Glutamatergic neuron (in vitro differentiated cells): Measurements from ENCODE around the gene DCAF16. TPM values are rescaled to one million over a fixed set of nuclear protein-coding genes. Genes with fewer than 3 reads are reported as not detected.

Experiments
- DNase-seq: peaks from one replicate; pipeline ENCODE4 v3.0.0; 2022
- H3K27ac Mint-ChIP-seq: one replicate; pipeline ENCODE4 v1.8.0; 2020; ENCODE audit warnings: mild to moderate bottlenecking, mixed read lengths, inconsistent platforms; ENCODE audit not compliant: unreplicated experiment
- H3K27me3 Mint-ChIP-seq: one replicate; pipeline ENCODE4 v1.8.0; 2020; ENCODE audit warnings: mild to moderate bottlenecking, moderate library complexity, mixed read lengths, inconsistent platforms; ENCODE audit not compliant: unreplicated experiment
- H3K36me3 Mint-ChIP-seq: one replicate; pipeline ENCODE4 v1.8.0; 2020; ENCODE audit warnings: mild to moderate bottlenecking, mixed read lengths, inconsistent platforms; ENCODE audit not compliant: unreplicated experiment
- H3K4me1 Mint-ChIP-seq: one replicate; pipeline ENCODE4 v1.8.0; 2020; ENCODE audit warnings: mild to moderate bottlenecking, low read depth, mixed read lengths, inconsistent platforms; ENCODE audit not compliant: unreplicated experiment
- H3K4me3 Mint-ChIP-seq: one replicate; pipeline ENCODE4 v1.8.0; 2020; ENCODE audit warnings: mild to moderate bottlenecking, mixed read lengths, inconsistent platforms; ENCODE audit not compliant: unreplicated experiment
- H3K9me3 Mint-ChIP-seq: one replicate; pipeline ENCODE4 v1.8.0; 2020; ENCODE audit warnings: mild to moderate bottlenecking, moderate library complexity, mixed read lengths, inconsistent platforms; ENCODE audit not compliant: unreplicated experiment
- CTCF ChIP-seq: fragments of 200-600 bp; sonication (generic); IDR thresholded peaks from one replicate; pipeline ENCODE4 v1.5.0; 2021; ENCODE audit not compliant: partially characterized antibody, unreplicated experiment
- total RNA-seq: library from RNA; stranded (reverse); fragmentation: NEBNext Ultra II Directional; extraction: Animal tissue kit (Norgen Biotek cat#: 25700); gene quantifications from one replicate; pipeline ENCODE4 v1.2.1, GENCODE V29; 2021; ENCODE audit not compliant: unreplicated experiment

The DCAF16 gene
- total RNA-seq, 1 donor from 2014 or later, result 39.5 TPM

GRCh38 chr4:17766826-17767458, 43.6 kb downstream of the DCAF16 start:
- no peaks in the 10 kb centered on the region for H3K4me1 Mint-ChIP-seq
- no peaks in the 10 kb centered on the region for H3K27me3 Mint-ChIP-seq
- H3K4me3 Mint-ChIP-seq, result no peak overlapping the region
- no peak for DNase-seq
- peaks cover 4% of the 10 kb centered on the region for H3K9me3 Mint-ChIP-seq
- H3K36me3 Mint-ChIP-seq, result no peaks in the 10 kb centered on the region
- TF ChIP-seq CTCF, result no peak
- no peak overlapping the region for H3K27ac Mint-ChIP-seq

- H3K27ac Mint-ChIP-seq, result no peak overlapping the region
- H3K27me3 Mint-ChIP-seq, result no peaks in the 10 kb centered on the region
- H3K36me3 Mint-ChIP-seq, result no peaks in the 10 kb centered on the region
- no peaks in the 10 kb centered on the region for H3K4me1 Mint-ChIP-seq
- no peak for DNase-seq
- peaks cover 4% of the 10 kb centered on the region for H3K9me3 Mint-ChIP-seq
- H3K4me3 Mint-ChIP-seq, result no peak overlapping the region
- no peak for TF ChIP-seq CTCF
These were observed 44.9 kb downstream of the DCAF16 start for GRCh38 chr4:17765514-17766286.

- no peaks in the 10 kb centered on the region for H3K36me3 Mint-ChIP-seq
- peaks cover 6% of the 10 kb centered on the region for H3K4me1 Mint-ChIP-seq
- H3K4me3 Mint-ChIP-seq, result peak overlapping the region; percentile 7
- TF ChIP-seq CTCF, result no peak
- peak overlapping the region; percentile 14 for H3K27ac Mint-ChIP-seq
- DNase-seq, result no peak
- H3K27me3 Mint-ChIP-seq, result no peaks in the 10 kb centered on the region
- peaks cover 6% of the 10 kb centered on the region for H3K9me3 Mint-ChIP-seq
These were observed 46.6 kb downstream of the DCAF16 start for GRCh38 chr4:17763931-17764330.

- Mint-ChIP-seq H3K4me3 (peak overlapping the region; percentile 7), H3K4me1 (peaks cover 10% of the 10 kb centered on the region), H3K27ac (no peak overlapping the region), H3K36me3 (no peaks in the 10 kb centered on the region), H3K27me3 (peaks cover 2% of the 10 kb centered on the region), H3K9me3 (peaks cover 6% of the 10 kb centered on the region)
- no peak for TF ChIP-seq CTCF
- DNase-seq, result no peak
These were observed 47.1 kb downstream of the DCAF16 start for GRCh38 chr4:17763416-17763815.

- no peak overlapping the region for H3K27ac Mint-ChIP-seq
- H3K4me3 Mint-ChIP-seq, result no peak overlapping the region
- no peak for TF ChIP-seq CTCF
- no peaks in the 10 kb centered on the region for H3K36me3 Mint-ChIP-seq
- peaks cover 13% of the 10 kb centered on the region for H3K4me1 Mint-ChIP-seq
- DNase-seq, result no peak
- H3K27me3 Mint-ChIP-seq, result peaks cover 2% of the 10 kb centered on the region
- H3K9me3 Mint-ChIP-seq, result peaks cover 6% of the 10 kb centered on the region
These were observed 47.8 kb downstream of the DCAF16 start for GRCh38 chr4:17762726-17763125.
